ENCODE measurements around the gene MLLT1.

GRCh38 chr19:6253954-6254733 lies 25.6 kb downstream of the MLLT1 start:
- TF ChIP-seq CTCF (IDR thresholded peaks at IDR 0.05) (no peak), POLR2A (IDR thresholded peaks at IDR 0.05) (no peak)

Measured in uterus (tissue), 2 donors.